ENCODE results near the gene CIB2.

DNA sequence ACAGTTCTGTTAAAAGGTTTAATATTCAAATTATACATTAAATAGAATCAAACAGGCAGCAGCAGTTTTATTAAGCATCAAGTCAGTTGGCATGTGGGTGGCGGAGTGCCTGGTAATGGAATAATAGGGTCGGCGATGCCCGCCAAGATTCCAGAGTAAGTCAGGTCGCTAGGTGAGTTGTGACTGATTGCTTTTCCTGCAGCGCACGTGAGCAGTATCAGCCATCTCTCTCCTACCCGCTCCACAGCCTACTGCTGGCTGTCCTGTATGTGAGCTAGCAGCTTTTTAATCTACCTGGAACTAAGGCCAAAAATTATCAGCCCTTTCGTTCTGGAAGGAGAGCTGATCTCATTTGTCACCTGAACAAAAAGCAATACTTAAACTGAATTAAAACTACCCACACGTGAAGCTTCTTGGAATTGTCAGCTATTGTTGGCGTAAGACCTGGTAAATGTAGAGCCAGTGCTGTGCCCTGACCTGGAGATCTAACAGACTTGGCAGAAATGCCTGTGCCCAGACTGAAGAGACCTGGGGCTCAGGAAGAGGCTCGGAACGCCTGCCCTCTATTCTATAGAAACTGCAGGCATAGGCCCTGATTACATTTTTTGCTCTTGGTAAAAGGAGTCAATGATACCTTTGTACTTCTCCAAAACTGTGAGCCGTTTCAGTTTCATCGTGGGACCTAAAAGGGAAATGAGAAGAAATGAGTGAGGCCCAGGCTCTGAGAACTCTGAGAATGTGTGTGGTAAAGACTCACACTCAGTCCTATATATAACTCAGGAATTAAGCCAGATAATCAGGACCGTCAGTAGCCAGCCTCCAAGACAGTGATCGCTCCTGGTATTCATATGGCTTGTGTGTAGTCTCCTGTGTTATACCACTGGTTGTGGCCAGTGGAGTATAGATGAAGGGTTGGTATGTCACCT lies 39.9 kb upstream of the CIB2 start:
- TF ChIP-seq, protein P1, sequence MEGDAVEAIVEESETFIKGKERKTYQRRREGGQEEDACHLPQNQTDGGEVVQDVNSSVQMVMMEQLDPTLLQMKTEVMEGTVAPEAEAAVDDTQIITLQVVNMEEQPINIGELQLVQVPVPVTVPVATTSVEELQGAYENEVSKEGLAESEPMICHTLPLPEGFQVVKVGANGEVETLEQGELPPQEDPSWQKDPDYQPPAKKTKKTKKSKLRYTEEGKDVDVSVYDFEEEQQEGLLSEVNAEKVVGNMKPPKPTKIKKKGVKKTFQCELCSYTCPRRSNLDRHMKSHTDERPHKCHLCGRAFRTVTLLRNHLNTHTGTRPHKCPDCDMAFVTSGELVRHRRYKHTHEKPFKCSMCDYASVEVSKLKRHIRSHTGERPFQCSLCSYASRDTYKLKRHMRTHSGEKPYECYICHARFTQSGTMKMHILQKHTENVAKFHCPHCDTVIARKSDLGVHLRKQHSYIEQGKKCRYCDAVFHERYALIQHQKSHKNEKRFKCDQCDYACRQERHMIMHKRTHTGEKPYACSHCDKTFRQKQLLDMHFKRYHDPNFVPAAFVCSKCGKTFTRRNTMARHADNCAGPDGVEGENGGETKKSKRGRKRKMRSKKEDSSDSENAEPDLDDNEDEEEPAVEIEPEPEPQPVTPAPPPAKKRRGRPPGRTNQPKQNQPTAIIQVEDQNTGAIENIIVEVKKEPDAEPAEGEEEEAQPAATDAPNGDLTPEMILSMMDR (IDR thresholded peaks at IDR 0.05) = no peak
- TF ChIP-seq EP300 (IDR thresholded peaks at IDR 0.05; ENCODE audit: low read depth) (no peak), POLR2AphosphoS5 (IDR thresholded peaks at IDR 0.05) (no peak)

Data from transverse colon (tissue), 4 donors.